ENCODE measurements around the gene NECAP2. TPM values are rescaled to one million over a fixed set of nuclear protein-coding genes. Genes with fewer than 3 reads are reported as not detected.

Gene NECAP2
- total and polyA plus RNA-seq, 2 donors (not counting 3 experiments of a cell fraction or from before 2014, with no cell fraction given), result 101 to 148 TPM

- FAIRE-seq (no peak), DNase-seq (ENCODE audit: low read depth, low spot score) (no peak)
- Histone ChIP-seq H3K36me3 (ENCODE audit: control insufficient read depth in 2 of 2, extremely low read depth in 1 of 2, insufficient read depth in 2 of 2, low read length in 2 of 2) (peaks cover 5 to 8% of the 10 kb centered on the region in 2 experiments), H3K79me2 (ENCODE audit: control insufficient read depth, insufficient read depth, low read length) (peaks cover 32% of the 10 kb centered on the region), H3K4me1 (ENCODE audit: control insufficient read depth, extremely low read depth, insufficient read depth, low read length) (peaks cover 12% of the 10 kb centered on the region), H4K20me1 (replicated peaks; ENCODE audit: control insufficient read depth, extremely low read depth, insufficient read depth, low read length) (no peaks in the 10 kb centered on the region), H2AFZ (ENCODE audit: low read depth, low read length) (no peak overlapping the region), H3K4me3 (replicated peaks in 1 of 3; ENCODE audit: insufficient read depth in 1 of 3, low read depth in 1 of 3, low read length in 3 of 3) (no peak overlapping the region), H3K4me2 (ENCODE audit: insufficient read depth, low read length) (no peak overlapping the region), H3K9me1 (replicated peaks; ENCODE audit: control insufficient read depth, extremely low read depth, insufficient read depth, low read length) (no peaks in the 10 kb centered on the region), H3K27me3 (ENCODE audit: control insufficient read depth in 2 of 2, insufficient read depth in 2 of 2, low read length in 2 of 2) (no peaks in the 10 kb centered on the region), H3K9ac (replicated peaks; ENCODE audit: extremely low read depth, insufficient read depth, low read length) (no peak overlapping the region), H3K27ac (ENCODE audit: insufficient read depth, low read depth, low read length) (no peak overlapping the region), H3K9me3 (replicated peaks; ENCODE audit: control insufficient read depth, insufficient read depth, low read length) (no peaks in the 10 kb centered on the region)
- TF ChIP-seq EZH2 (IDR thresholded peaks at IDR 0.05; ENCODE audit: borderline replicate concordance, low read depth, low read length, severe bottlenecking) (no peak), JUN (IDR thresholded peaks at IDR 0.05; ENCODE audit: borderline replicate concordance, insufficient read depth, insufficient read length, low read depth) (no peak), GATA2 (IDR thresholded peaks at IDR 0.05; ENCODE audit: insufficient read depth, insufficient read length, low read depth, low read length) (no peak), FOS (IDR thresholded peaks at IDR 0.05; ENCODE audit: borderline replicate concordance, insufficient read depth, low read length) (no peak), POLR2A (IDR thresholded peaks at IDR 0.05; ENCODE audit: low read depth, low read length) (no peak), POLR2AphosphoS5 (IDR thresholded peaks at IDR 0.05; ENCODE audit: insufficient read depth, low read depth, low read length) (no peak), MYC (IDR thresholded peaks at IDR 0.05; ENCODE audit: low read depth, low read length) (no peak), MAX (IDR thresholded peaks at IDR 0.05; ENCODE audit: insufficient read depth, insufficient read length) (no peak), CTCF (IDR thresholded peaks at IDR 0.05; ENCODE audit: extremely low read depth in 1 of 2, insufficient read depth in 1 of 2, low read depth in 1 of 2, low read length in 2 of 2) (no peak)
- no TSS peak for BruUV-seq (replicated peaks)
- ChIA-PET CTCF (interaction anchor here (2.9 kb wide), 1 partner anchor 76 kb away, joined by 24 read pairs; no protein-coding TSS in a partner anchor), POLR2A (no interaction called here)
- intact Hi-C loops (cut with micrococcal nuclease) (no loop called here), dilution Hi-C loops (cut with MboI; ENCODE audit: extremely low pct_ligation_motif_present, low sequenced_read_pairs) (no loop called here)
These were observed 1.6 kb upstream of the NECAP2 start for GRCh38 chr1:16438924-16439323.
